HG03354 (cell line): ENCODE data around the gene IGFL4.
"Not testable (repeated sequence)": the region's sequence is repeated elsewhere in the genome, so short reads cannot be mapped to it uniquely, and the experiment has no call there.

Experiments
- ATAC-seq: cut with Tn5 transposase; IDR thresholded peaks from one replicate; pipeline ENCODE4 v1.9.1; 2021; ENCODE audit warnings: mild to moderate bottlenecking; ENCODE audit not compliant: unreplicated experiment, poor library complexity, severe bottlenecking

IGFL4 gene

GRCh38 chr19:46040952-46041500 lies at the start of gene IGFL4:
Gene IGFL4, minus strand, starts transcription at chr19:46041002. Its CDS starts 40 bp downstream, at chr19:46040962.
- no peak for ATAC-seq

GRCh38 chr19:46090444-46090843 lies 49.6 kb upstream of the IGFL4 start:
- ATAC-seq = no peak

GRCh38 chr19:46089432-46089831 lies 48.6 kb upstream of the IGFL4 start:
- ATAC-seq = no peak

- no peak for ATAC-seq
Measured at GRCh38 chr19:46088101-46088500, 47.3 kb upstream of the IGFL4 start.

- ATAC-seq = no peak
Measured at GRCh38 chr19:46085888-46086287, 45.1 kb upstream of the IGFL4 start.

GRCh38 chr19:46082728-46083050 lies 41.9 kb upstream of the IGFL4 start:
- ATAC-seq = no peak

GRCh38 chr19:46081928-46082727 lies 41.3 kb upstream of the IGFL4 start:
- no peak for ATAC-seq

- ATAC-seq = no peak
Measured at GRCh38 chr19:46080561-46080960, 39.8 kb upstream of the IGFL4 start.

GRCh38 chr19:46079576-46079975 lies 38.8 kb upstream of the IGFL4 start:
- ATAC-seq = no peak

- not testable (repeated sequence) for ATAC-seq
Measured at GRCh38 chr19:46078573-46079332, 38.0 kb upstream of the IGFL4 start.

GRCh38 chr19:46077815-46078167 lies 37.0 kb upstream of the IGFL4 start:
- no peak for ATAC-seq

GRCh38 chr19:46076951-46077814 lies 36.4 kb upstream of the IGFL4 start:
- no peak for ATAC-seq

- ATAC-seq = no peak
Measured at GRCh38 chr19:46076031-46076880, 35.5 kb upstream of the IGFL4 start.

GRCh38 chr19:46073268-46073922 lies 32.6 kb upstream of the IGFL4 start:
- ATAC-seq = no peak

- no peak for ATAC-seq
Measured at GRCh38 chr19:46069806-46070341, 29.1 kb upstream of the IGFL4 start.

- ATAC-seq = no peak
Measured at GRCh38 chr19:46068345-46069258, 27.8 kb upstream of the IGFL4 start.

GRCh38 chr19:46067691-46068090 lies 26.9 kb upstream of the IGFL4 start:
- ATAC-seq = no peak
